GM23248 (cell line): ENCODE measurements around the gene OVOL1.

Experiments
- EZH2 ChIP-seq: fragments of 200-600 bp; sonication (generic); IDR thresholded peaks from 2 replicates; pipeline ENCODE4 v1.6.1; 2018; ENCODE audit warnings: antibody characterized with exemption, mild to moderate bottlenecking; ENCODE audit not compliant: insufficient read depth, poor library complexity, severe bottlenecking
- EZH2phosphoT487 ChIP-seq: fragments of 200-600 bp; sonication (generic); IDR thresholded peaks from 2 replicates; pipeline ENCODE4 v1.6.1; 2018; ENCODE audit warnings: antibody characterized with exemption, moderate library complexity, mild to moderate bottlenecking, low read depth; ENCODE audit not compliant: insufficient read depth

DNA sequence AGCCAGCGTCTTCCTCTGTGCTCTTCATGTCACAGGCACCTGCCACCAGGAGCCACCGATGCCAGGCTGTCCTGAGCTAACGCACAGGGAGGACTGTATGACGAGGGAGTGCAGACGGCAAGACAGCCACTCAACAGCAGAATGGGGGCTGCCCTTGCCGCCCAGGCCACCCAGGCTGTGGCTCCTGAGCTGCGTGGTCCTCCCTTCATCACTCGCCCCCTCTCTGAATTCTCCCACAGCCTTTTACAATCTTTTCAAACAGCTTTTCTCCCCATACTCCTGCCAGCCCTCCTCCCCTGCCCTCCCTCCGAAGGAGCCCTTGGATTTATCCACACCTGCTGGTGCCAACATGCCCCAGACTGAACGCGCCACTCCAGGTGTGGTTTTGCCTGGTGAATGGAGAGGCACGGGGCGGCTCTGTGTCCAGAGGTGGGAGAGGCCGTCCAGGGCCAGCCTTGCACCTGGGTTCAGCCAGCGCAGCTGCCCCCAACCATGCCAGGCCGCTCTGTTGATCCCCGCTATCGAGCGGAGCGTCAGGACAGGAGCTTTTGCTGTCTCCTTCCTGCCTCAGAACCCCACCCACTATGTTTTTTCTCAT lies 22.0 kb downstream of the OVOL1 start:
- TF ChIP-seq EZH2 (no peak), EZH2phosphoT487 (no peak)
